HEK293 (cell line): ENCODE results near the gene BTAF1.

Experiments used
- KLF16 ChIP-seq: fragments of 450-650 bp; formaldehyde crosslinking; IDR thresholded peaks from 2 replicates; pipeline ENCODE4 v1.5.1; 2017; ENCODE audit warnings: missing biosample characterization, missing genetic modification characterization
- TF ChIP-seq, protein P1 (sequence below): fragments of 450-650 bp; formaldehyde crosslinking; IDR thresholded peaks from 2 replicates; pipeline ENCODE4 v1.5.1; 2017; ENCODE audit warnings: missing biosample characterization, missing genetic modification characterization
- TF ChIP-seq, protein P2 (sequence below): fragments of 450-650 bp; formaldehyde crosslinking; IDR thresholded peaks from 2 replicates; pipeline ENCODE4 v1.5.1; 2016; ENCODE audit warnings: missing biosample characterization, missing genetic modification characterization
- TF ChIP-seq, protein P3 (sequence below): fragments of 450-650 bp; formaldehyde crosslinking; IDR thresholded peaks from 2 replicates; pipeline ENCODE4 v1.5.1; 2016; ENCODE audit warnings: missing biosample characterization, missing genetic modification characterization
- TF ChIP-seq, protein P4 (sequence below): fragments of 450-650 bp; formaldehyde crosslinking; IDR thresholded peaks from 2 replicates; pipeline ENCODE4 v1.5.1; 2016; ENCODE audit warnings: missing biosample characterization, missing genetic modification characterization

DNA sequence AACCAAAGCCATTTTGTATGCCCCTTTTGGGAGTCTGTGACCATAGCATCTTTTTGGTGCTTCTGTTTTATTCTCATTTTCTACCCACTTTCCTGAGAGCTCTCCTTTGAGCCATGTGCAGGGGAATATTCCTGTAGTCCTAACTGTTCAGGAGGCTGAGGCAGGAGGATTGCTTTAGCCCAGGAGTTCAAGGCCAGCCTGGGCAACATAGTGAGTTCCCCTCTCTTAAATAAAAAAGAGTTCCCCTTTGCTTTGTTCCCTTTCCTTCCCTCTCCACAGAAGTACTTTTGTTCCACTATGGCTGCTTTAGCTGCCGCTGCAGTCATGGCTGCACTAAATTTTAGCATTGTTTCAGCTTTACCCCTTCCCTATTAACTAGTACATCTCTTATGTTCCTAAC lies 85.9 kb downstream of the BTAF1 start:
- no peak for TF ChIP-seq KLF16 (tag by site-specific recombination)
- TF ChIP-seq, protein P1, sequence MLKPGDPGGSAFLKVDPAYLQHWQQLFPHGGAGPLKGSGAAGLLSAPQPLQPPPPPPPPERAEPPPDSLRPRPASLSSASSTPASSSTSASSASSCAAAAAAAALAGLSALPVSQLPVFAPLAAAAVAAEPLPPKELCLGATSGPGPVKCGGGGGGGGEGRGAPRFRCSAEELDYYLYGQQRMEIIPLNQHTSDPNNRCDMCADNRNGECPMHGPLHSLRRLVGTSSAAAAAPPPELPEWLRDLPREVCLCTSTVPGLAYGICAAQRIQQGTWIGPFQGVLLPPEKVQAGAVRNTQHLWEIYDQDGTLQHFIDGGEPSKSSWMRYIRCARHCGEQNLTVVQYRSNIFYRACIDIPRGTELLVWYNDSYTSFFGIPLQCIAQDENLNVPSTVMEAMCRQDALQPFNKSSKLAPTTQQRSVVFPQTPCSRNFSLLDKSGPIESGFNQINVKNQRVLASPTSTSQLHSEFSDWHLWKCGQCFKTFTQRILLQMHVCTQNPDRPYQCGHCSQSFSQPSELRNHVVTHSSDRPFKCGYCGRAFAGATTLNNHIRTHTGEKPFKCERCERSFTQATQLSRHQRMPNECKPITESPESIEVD, result no peak
- TF ChIP-seq, protein P2, sequence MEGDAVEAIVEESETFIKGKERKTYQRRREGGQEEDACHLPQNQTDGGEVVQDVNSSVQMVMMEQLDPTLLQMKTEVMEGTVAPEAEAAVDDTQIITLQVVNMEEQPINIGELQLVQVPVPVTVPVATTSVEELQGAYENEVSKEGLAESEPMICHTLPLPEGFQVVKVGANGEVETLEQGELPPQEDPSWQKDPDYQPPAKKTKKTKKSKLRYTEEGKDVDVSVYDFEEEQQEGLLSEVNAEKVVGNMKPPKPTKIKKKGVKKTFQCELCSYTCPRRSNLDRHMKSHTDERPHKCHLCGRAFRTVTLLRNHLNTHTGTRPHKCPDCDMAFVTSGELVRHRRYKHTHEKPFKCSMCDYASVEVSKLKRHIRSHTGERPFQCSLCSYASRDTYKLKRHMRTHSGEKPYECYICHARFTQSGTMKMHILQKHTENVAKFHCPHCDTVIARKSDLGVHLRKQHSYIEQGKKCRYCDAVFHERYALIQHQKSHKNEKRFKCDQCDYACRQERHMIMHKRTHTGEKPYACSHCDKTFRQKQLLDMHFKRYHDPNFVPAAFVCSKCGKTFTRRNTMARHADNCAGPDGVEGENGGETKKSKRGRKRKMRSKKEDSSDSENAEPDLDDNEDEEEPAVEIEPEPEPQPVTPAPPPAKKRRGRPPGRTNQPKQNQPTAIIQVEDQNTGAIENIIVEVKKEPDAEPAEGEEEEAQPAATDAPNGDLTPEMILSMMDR (tag by site-specific recombination), result no peak
- TF ChIP-seq, protein P3, sequence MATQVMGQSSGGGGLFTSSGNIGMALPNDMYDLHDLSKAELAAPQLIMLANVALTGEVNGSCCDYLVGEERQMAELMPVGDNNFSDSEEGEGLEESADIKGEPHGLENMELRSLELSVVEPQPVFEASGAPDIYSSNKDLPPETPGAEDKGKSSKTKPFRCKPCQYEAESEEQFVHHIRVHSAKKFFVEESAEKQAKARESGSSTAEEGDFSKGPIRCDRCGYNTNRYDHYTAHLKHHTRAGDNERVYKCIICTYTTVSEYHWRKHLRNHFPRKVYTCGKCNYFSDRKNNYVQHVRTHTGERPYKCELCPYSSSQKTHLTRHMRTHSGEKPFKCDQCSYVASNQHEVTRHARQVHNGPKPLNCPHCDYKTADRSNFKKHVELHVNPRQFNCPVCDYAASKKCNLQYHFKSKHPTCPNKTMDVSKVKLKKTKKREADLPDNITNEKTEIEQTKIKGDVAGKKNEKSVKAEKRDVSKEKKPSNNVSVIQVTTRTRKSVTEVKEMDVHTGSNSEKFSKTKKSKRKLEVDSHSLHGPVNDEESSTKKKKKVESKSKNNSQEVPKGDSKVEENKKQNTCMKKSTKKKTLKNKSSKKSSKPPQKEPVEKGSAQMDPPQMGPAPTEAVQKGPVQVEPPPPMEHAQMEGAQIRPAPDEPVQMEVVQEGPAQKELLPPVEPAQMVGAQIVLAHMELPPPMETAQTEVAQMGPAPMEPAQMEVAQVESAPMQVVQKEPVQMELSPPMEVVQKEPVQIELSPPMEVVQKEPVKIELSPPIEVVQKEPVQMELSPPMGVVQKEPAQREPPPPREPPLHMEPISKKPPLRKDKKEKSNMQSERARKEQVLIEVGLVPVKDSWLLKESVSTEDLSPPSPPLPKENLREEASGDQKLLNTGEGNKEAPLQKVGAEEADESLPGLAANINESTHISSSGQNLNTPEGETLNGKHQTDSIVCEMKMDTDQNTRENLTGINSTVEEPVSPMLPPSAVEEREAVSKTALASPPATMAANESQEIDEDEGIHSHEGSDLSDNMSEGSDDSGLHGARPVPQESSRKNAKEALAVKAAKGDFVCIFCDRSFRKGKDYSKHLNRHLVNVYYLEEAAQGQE (tag by site-specific recombination), result no peak
- TF ChIP-seq, protein P4, sequence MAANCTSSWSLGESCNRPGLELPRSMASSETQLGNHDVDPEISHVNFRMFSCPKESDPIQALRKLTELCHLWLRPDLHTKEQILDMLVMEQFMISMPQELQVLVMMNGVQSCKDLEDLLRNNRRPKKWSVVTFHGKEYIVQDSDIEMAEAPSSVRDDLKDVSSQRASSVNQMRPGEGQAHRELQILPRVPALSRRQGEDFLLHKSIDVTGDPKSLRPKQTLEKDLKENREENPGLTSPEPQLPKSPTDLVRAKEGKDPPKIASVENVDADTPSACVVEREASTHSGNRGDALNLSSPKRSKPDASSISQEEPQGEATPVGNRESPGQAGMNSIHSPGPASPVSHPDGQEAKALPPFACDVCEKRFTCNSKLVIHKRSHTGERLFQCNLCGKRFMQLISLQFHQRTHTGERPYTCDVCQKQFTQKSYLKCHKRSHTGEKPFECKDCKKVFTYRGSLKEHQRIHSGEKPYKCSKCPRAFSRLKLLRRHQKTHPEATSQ, result no peak
